Esophagus muscularis mucosa (tissue), 4 donors: ENCODE measurements around the gene CNTNAP2. TPM values are rescaled to one million over a fixed set of nuclear protein-coding genes. Genes with fewer than 3 reads are reported as not detected.

ENCODE experiments used
- DNase-seq: peaks from one replicate; pipeline ENCODE4 v3.0.0-alpha.2; 2017; ENCODE audit errors: extremely low spot score
- H3K27ac ChIP-seq, 4 donors: fragments of 200-600 bp; sonication (generic); replicated peaks in 1 of 4; 1 replicate in 3 of 4; 2 replicates in 1 of 4; pipeline ENCODE4 v1.5.1; 2016 to 2019; ENCODE audit warnings: mild to moderate bottlenecking in 1 of 4
- H3K27me3 ChIP-seq, 4 donors: fragments of 200-600 bp; sonication (generic); one replicate each; pipeline versions ENCODE4 v1.5.1 to v1.6.0; 2016 to 2019
- H3K36me3 ChIP-seq, 4 donors: fragments of 200-600 bp; sonication (generic); one replicate each; pipeline ENCODE4 v1.5.1; 2016 to 2019
- H3K4me1 ChIP-seq, 4 donors: fragments of 200-600 bp; sonication (generic); one replicate each; pipeline ENCODE4 v1.5.1; 2016 to 2019
- H3K4me3 ChIP-seq, 4 donors: fragments of 200-600 bp; sonication (generic); 1 replicate in 2 of 4; 2 replicates in 2 of 4; pipeline ENCODE4 v1.5.1; 2016 to 2019; ENCODE audit warnings: mild to moderate bottlenecking in 4 of 4, moderate library complexity in 1 of 4
- H3K9me3 ChIP-seq, 4 donors: fragments of 200-600 bp; sonication (generic); 1 replicate in 3 of 4; 2 replicates in 1 of 4; pipeline ENCODE4 v1.5.1; 2016 to 2019
- CTCF ChIP-seq, 3 experiments: fragments of 200-600 bp in 2 of 3; fragments of 450-650 bp in 1 of 3; sonication (generic) in 2 of 3; IDR thresholded peaks; one replicate each; pipeline ENCODE4 v1.5.1; 2017 to 2019; ENCODE audit warnings: antibody characterized with exemption in 3 of 3, mild to moderate bottlenecking in 2 of 3, moderate library complexity in 1 of 3
- EP300 ChIP-seq: sonication (generic); formaldehyde crosslinking; IDR thresholded peaks from one replicate; pipeline ENCODE4 v1.6.1; 2017; ENCODE audit warnings: antibody characterized with exemption
- POLR2A ChIP-seq: fragments of 450-650 bp; IDR thresholded peaks from one replicate; pipeline ENCODE4 v1.6.1; 2017; ENCODE audit warnings: antibody characterized with exemption, moderate library complexity, mild to moderate bottlenecking, low read depth
- POLR2AphosphoS5 ChIP-seq, 2 donors: sonication (generic); formaldehyde crosslinking; IDR thresholded peaks; one replicate each; pipeline ENCODE4 v1.6.1; 2017; ENCODE audit warnings: antibody characterized with exemption in 2 of 2
- WGBS: methylation state at CpG from one replicate; pipeline ENCODE4 v1.1.5; 2018; 5-methylcytosine and 5-hydroxymethylcytosine counted together
- intact Hi-C: fragments of 100-400 bp; cut with DNase I; formaldehyde crosslinking; loops from one replicate; pipeline ENCODE4 v1.15.1; 2023
- total RNA-seq, 4 donors: library from RNA; depleted of rRNA; stranded (reverse); fragments of >200 nt; gene quantifications; one replicate each; pipeline versions ENCODE4 v1.1.0 to v1.2.1, GENCODE V29; 2016

The CNTNAP2 gene
- total RNA-seq, 4 donors from 2014 or later, result 1.2 to 2.9 (median 1.9) TPM

DNA sequence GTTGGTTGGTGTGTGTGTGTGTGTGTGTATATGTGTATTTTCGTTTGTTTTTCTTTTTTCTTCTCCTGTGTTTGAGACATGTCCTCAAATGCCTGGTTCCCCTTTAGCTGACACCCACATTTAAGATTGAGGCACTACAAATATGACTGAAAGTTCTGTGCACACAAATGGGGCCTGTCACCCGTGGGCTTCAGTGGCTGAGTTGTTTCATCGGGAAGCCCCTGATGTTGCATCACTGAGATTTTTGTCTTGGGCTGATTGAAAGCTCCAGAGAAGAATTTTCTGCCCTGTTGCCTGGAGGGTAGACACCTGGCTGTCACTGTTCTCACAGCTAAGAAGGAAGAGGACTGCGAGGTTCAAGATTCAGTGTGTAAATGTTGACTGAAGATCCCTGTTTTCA, 2190.2 kb downstream of the CNTNAP2 start:
- no peaks in the 10 kb centered on the region for H3K27me3 ChIP-seq
- no peaks in the 10 kb centered on the region for H3K9me3 ChIP-seq
- peak; percentile 64 for DNase-seq
- H3K4me1 ChIP-seq, result peaks cover 11 to 23% (median 20%) of the 10 kb centered on the region in 4 donors
- 86% methylated on average over 4 of the region's 4 CpGs for WGBS
- H3K27ac ChIP-seq, result no peak overlapping the region
- intact Hi-C loops, result no loop called here
- H3K36me3 ChIP-seq, result no peaks in the 10 kb centered on the region
- H3K4me3 ChIP-seq, result no peak overlapping the region
- TF ChIP-seq CTCF (IDR thresholded peaks at IDR 0.05) (no peak), POLR2A (no peak), EP300 (no peak), POLR2AphosphoS5 (IDR thresholded peaks at IDR 0.05) (no peak)

GRCh38 chr7:148318102-148318811, 2201.7 kb downstream of the CNTNAP2 start:
- Histone ChIP-seq H3K36me3 (no peaks in the 10 kb centered on the region), H3K4me1 (no peaks in the 10 kb centered on the region), H3K27ac (no peak overlapping the region), H3K4me3 (no peak overlapping the region), H3K27me3 (no peaks in the 10 kb centered on the region), H3K9me3 (no peaks in the 10 kb centered on the region)
- intact Hi-C loops, result no loop called here
- no peak for DNase-seq
- 86% methylated on average over 9 of the region's 9 CpGs for WGBS
- TF ChIP-seq CTCF (IDR thresholded peaks at IDR 0.05), result no peak
- TF ChIP-seq EP300, result no peak
- no peak for TF ChIP-seq POLR2AphosphoS5 (IDR thresholded peaks at IDR 0.05)
- TF ChIP-seq POLR2A, result no peak

DNA sequence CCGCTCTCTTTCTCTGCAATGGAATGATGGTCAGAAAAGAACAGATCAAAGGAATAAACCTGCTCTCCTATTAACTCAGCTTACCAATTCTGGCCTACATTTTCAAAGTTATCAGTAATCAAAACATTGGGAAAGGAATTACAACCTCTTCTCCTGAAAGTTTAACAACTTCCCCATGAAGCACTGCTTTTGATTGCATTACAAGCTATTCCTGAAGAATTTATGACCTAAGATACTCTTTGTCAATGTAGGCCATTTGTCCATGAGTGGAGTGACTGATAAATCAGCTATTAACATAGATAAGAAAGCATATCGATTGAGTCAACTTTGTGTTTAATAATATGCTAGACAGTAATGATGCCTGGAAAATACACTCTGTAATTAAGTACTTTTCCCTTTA, 2202.2 kb downstream of the CNTNAP2 start:
- no peaks in the 10 kb centered on the region for H3K4me1 ChIP-seq

DNA sequence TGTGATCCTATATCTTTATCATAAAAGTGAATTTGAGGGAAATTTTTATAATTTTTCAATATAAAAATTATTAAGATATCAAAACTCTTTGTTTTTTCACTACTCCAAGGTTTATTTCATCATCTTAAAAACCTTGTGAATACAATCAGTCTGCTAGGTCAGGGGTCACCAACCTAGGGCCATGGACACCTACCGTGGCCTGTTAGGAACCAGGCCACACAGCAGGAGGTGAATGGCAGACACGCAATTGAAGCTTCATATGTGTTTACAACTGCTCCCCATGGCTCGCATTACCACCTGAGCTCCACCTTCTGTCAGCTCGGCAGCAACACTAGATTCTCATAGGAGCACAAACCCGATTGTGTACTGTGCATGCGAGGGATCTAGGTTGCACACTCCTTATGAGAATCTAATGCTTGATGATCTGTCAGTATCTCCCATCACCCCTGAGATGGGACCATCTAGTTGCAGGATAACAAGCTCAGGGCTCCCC, 2202.8 kb downstream of the CNTNAP2 start:
- intact Hi-C loops, result no loop called here
- TF ChIP-seq EP300 (no peak), POLR2A (no peak), CTCF (IDR thresholded peaks at IDR 0.05) (no peak)
- Histone ChIP-seq H3K4me1 (no peaks in the 10 kb centered on the region), H3K27ac (no peak overlapping the region), H3K36me3 (no peaks in the 10 kb centered on the region), H3K9me3 (no peaks in the 10 kb centered on the region), H3K27me3 (no peaks in the 10 kb centered on the region), H3K4me3 (no peak overlapping the region)
- 87% methylated on average over 5 of the region's 6 CpGs for WGBS
- no peak for DNase-seq

More for the DNA sequence above, 2202.2 kb downstream of the CNTNAP2 start:
- no peak overlapping the region for H3K4me3 ChIP-seq
- 72% methylated on average over 2 of the region's 2 CpGs for WGBS
- no peaks in the 10 kb centered on the region for H3K27me3 ChIP-seq
- no peaks in the 10 kb centered on the region for H3K36me3 ChIP-seq
- intact Hi-C loops, result no loop called here
- no peak for DNase-seq
- TF ChIP-seq POLR2A (no peak), EP300 (no peak), POLR2AphosphoS5 (IDR thresholded peaks at IDR 0.05) (no peak), CTCF (IDR thresholded peaks at IDR 0.05) (no peak)
- H3K27ac ChIP-seq, result no peak overlapping the region
- H3K9me3 ChIP-seq, result no peaks in the 10 kb centered on the region

GRCh38 chr7:148325208-148325607, 2208.6 kb downstream of the CNTNAP2 start:
- WGBS, result 48% methylated on average over 3 of the region's 3 CpGs
- TF ChIP-seq POLR2A (no peak), POLR2AphosphoS5 (IDR thresholded peaks at IDR 0.05) (no peak), EP300 (no peak), CTCF (IDR thresholded peaks at IDR 0.05) (no peak)
- no peak overlapping the region for H3K27ac ChIP-seq
- DNase-seq, result no peak
- H3K4me1 ChIP-seq, result no peaks in the 10 kb centered on the region
- H3K4me3 ChIP-seq, result no peak overlapping the region
- H3K9me3 ChIP-seq, result no peaks in the 10 kb centered on the region
- H3K36me3 ChIP-seq, result no peaks in the 10 kb centered on the region
- intact Hi-C loops, result no loop called here
- no peaks in the 10 kb centered on the region for H3K27me3 ChIP-seq
